ENCODE results near the gene NFE2L3.

GRCh38 chr7:26185844-26186180, 33.8 kb downstream of the NFE2L3 start:
- TF ChIP-seq CTCF (conservative IDR thresholded peaks at IDR 0.05 in 1 of 2, IDR thresholded peaks at IDR 0.05 in 1 of 2; ENCODE audit: extremely low read depth in 1 of 2, insufficient read depth in 1 of 2, low read depth in 1 of 2, low read length in 2 of 2) (no peak), EZH2 (IDR thresholded peaks at IDR 0.05; ENCODE audit: borderline replicate concordance, low read length) (no peak)

All from mammary epithelial cell (primary cell).